ENCODE results near the gene KMO. TPM values are rescaled to one million over a fixed set of nuclear protein-coding genes. Genes with fewer than 3 reads are reported as not detected.

Gene KMO
- total and polyA plus RNA-seq, 2 of the 13 experiments (the other 11 are each of a cell fraction or from before 2014, with no cell fraction given), result 0.01 TPM; not detected in 1

DNA sequence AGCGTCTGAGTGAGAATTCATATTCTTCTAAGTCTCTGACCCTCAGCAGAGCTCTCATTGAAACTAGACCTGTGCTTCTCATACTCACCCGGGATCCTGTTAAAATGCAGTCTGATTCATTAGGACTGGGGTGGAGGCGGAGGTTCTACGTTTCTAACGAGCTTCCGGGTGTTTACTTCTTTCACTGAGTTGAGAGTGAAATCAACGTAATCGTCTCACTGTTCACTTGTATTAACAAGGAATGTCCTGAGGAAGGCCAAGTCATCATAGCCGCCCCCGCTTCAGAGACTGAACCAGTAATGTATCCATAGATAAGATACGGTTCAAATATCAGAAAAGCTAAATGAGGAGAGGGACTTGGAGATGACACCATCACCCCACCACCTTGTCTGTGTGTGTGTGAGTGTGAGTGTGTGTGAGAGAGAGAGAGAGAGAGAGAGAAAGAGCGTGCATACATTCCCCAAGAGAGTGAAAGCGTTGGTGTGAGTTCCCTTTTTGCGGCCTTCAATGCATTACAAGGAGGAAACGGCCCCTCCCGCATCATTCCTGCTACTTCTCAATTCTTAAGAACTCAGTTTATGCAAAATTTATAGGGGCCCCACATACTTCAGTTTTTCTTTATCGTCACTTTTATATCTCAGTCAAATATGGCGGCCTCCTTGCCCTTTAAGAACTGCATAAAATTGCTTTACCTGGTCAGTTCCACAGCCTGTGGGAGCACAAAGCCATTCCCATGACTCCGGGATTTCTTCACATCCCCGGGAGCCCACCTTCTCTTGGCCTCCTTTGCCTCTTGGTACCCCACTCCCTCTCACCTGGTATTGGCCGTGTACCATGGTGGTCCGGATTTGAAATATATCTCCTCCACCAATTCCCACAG lies 19.8 kb downstream of the KMO start:
- FAIRE-seq, result no peak
- Histone ChIP-seq H3K9ac (ENCODE audit: insufficient read depth, low read depth, low read length) (no peak overlapping the region), H3K9me3 (ENCODE audit: low read length) (no peaks in the 10 kb centered on the region), H3K27me3 (ENCODE audit: control insufficient read depth in 1 of 2, insufficient read depth in 2 of 2, low read length in 2 of 2) (no peaks in the 10 kb centered on the region), H2AFZ (ENCODE audit: low read length) (no peak overlapping the region), H4K20me1 (ENCODE audit: insufficient read depth, low read length) (no peaks in the 10 kb centered on the region), H3K4me3 (replicated peaks in 1 of 3; ENCODE audit: insufficient read depth in 1 of 3, low read depth in 2 of 3, low read length in 3 of 3) (no peak overlapping the region), H3K4me1 (ENCODE audit: insufficient read depth, low read length) (no peaks in the 10 kb centered on the region), H3K36me3 (replicated peaks in 1 of 2; ENCODE audit: control insufficient read depth in 1 of 2, insufficient read depth in 2 of 2, low read length in 2 of 2) (no peaks in the 10 kb centered on the region), H3K79me2 (ENCODE audit: insufficient read depth, low read length) (no peaks in the 10 kb centered on the region), H3K4me2 (ENCODE audit: low read depth, low read length) (no peak overlapping the region), H3K27ac (ENCODE audit: extremely low read length, insufficient read depth, low read length) (no peak overlapping the region)
- intact Hi-C loops (cut with micrococcal nuclease; ENCODE audit: unreplicated experiment), result no loop called here
- ChIA-PET CTCF (ENCODE audit: low intra/inter-chr PET ratio, low total read pairs) (no interaction called here), POLR2A (no interaction called here)
- ATAC-seq, result no peak
- TF ChIP-seq ZNF615 (CRISPR knock-in tag; IDR thresholded peaks at IDR 0.05; ENCODE audit: borderline replicate concordance) (no peak), ZNF333 (CRISPR knock-in tag; IDR thresholded peaks at IDR 0.05; ENCODE audit: borderline replicate concordance) (no peak), KLF6 (CRISPR knock-in tag; IDR thresholded peaks at IDR 0.05) (no peak), ZNF737 (CRISPR knock-in tag; IDR thresholded peaks at IDR 0.05; ENCODE audit: borderline replicate concordance) (no peak)
- TF ChIP-seq, protein P1, sequence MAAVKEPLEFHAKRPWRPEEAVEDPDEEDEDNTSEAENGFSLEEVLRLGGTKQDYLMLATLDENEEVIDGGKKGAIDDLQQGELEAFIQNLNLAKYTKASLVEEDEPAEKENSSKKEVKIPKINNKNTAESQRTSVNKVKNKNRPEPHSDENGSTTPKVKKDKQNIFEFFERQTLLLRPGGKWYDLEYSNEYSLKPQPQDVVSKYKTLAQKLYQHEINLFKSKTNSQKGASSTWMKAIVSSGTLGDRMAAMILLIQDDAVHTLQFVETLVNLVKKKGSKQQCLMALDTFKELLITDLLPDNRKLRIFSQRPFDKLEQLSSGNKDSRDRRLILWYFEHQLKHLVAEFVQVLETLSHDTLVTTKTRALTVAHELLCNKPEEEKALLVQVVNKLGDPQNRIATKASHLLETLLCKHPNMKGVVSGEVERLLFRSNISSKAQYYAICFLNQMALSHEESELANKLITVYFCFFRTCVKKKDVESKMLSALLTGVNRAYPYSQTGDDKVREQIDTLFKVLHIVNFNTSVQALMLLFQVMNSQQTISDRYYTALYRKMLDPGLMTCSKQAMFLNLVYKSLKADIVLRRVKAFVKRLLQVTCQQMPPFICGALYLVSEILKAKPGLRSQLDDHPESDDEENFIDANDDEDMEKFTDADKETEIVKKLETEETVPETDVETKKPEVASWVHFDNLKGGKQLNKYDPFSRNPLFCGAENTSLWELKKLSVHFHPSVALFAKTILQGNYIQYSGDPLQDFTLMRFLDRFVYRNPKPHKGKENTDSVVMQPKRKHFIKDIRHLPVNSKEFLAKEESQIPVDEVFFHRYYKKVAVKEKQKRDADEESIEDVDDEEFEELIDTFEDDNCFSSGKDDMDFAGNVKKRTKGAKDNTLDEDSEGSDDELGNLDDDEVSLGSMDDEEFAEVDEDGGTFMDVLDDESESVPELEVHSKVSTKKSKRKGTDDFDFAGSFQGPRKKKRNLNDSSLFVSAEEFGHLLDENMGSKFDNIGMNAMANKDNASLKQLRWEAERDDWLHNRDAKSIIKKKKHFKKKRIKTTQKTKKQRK (IDR thresholded peaks at IDR 0.05; ENCODE audit: low read length), result no peak
- TF ChIP-seq, protein P2, sequence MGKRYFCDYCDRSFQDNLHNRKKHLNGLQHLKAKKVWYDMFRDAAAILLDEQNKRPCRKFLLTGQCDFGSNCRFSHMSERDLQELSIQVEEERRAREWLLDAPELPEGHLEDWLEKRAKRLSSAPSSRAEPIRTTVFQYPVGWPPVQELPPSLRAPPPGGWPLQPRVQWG (CRISPR knock-in tag; IDR thresholded peaks at IDR 0.05; ENCODE audit: borderline replicate concordance, low read depth), result no peak
- no peak for DNase-seq (ENCODE audit: low spot score)
- in situ Hi-C loops (cut with HindIII; ENCODE audit: extremely low pct_ligation_motif_present, low pct_unique_long_range_greater_than_20kb), result no loop called here
- WGBS (ENCODE audit: low lambda C conversion rate), result 53% methylated on average over 22 of the region's 22 CpGs
- no TSS peak for BruUV-seq (replicated peaks)

Data from HepG2 (cell line).